Transverse colon (tissue), 4 donors: ENCODE results near the gene SPCS1. TPM values are rescaled to one million over a fixed set of nuclear protein-coding genes. Genes with fewer than 3 reads are reported as not detected.
A peak's percentile ranks its signal among the peaks of the same experiment; 100 is the strongest.
"Not testable (repeated sequence)": the region's sequence is repeated elsewhere in the genome, so short reads cannot be mapped to it uniquely, and the experiment has no call there.

Experiments
- DNase-seq: peaks from one replicate; pipeline ENCODE4 v3.0.0-alpha.2; 2019
- H3K27ac ChIP-seq, 4 donors: fragments of 200-600 bp; sonication (generic); 2 replicates each; pipeline ENCODE4 v1.5.1; 2016 to 2018; ENCODE audit warnings: inconsistent platforms in 4 of 4
- H3K27me3 ChIP-seq: fragments of 200-600 bp; sonication (generic); 2 replicates; pipeline ENCODE4 v1.5.1; 2017; ENCODE audit warnings: inconsistent platforms
- H3K36me3 ChIP-seq, 4 donors: fragments of 200-600 bp; sonication (generic); 2 replicates each; pipeline ENCODE4 v1.5.1; 2017 to 2019; ENCODE audit warnings: inconsistent platforms in 4 of 4
- H3K4me1 ChIP-seq, 4 donors: fragments of 200-600 bp; sonication (generic); 2 replicates each; pipeline ENCODE4 v1.5.1; 2017 to 2020; ENCODE audit warnings: inconsistent platforms in 4 of 4
- H3K4me3 ChIP-seq, 4 donors: fragments of 200-600 bp; sonication (generic); 1 replicate in 1 of 4; 2 replicates in 3 of 4; pipeline versions ENCODE4 v1.5.1 to v1.6.1; 2017 to 2019; ENCODE audit warnings: inconsistent platforms in 4 of 4
- H3K9me3 ChIP-seq, 2 donors: fragments of 200-600 bp; sonication (generic); 2 replicates each; pipeline ENCODE4 v1.5.1; 2017 to 2019; ENCODE audit warnings: inconsistent platforms in 2 of 2
- EP300 ChIP-seq: sonication (generic); formaldehyde crosslinking; IDR thresholded peaks from one replicate; pipeline ENCODE4 v1.6.1; 2017; ENCODE audit warnings: antibody characterized with exemption, low read depth
- POLR2A ChIP-seq: fragments of 450-650 bp; IDR thresholded peaks from one replicate; pipeline ENCODE4 v1.6.1; 2016; ENCODE audit warnings: antibody characterized with exemption, mild to moderate bottlenecking, moderate library complexity
- POLR2AphosphoS5 ChIP-seq, 3 donors: sonication (generic); formaldehyde crosslinking; IDR thresholded peaks; one replicate each; pipeline ENCODE4 v1.6.1; 2016; ENCODE audit warnings: antibody characterized with exemption in 3 of 3
- WGBS, 2 donors: methylation state at CpG; one replicate each; pipeline ENCODE4 v1.1.5; 2018; ENCODE audit warnings: low coverage in 1 of 2; 5-methylcytosine and 5-hydroxymethylcytosine counted together
- in situ Hi-C, 4 donors: fragments of 200-750 bp; cut with MboI; loops; one replicate each; pipeline versions ENCODE4 v1.15.0 to v1.15.1; 2017; ENCODE audit warnings: low sequenced_read_pairs in 3 of 4, low pct_ligation_motif_present in 1 of 4, low pct_unique_long_range_greater_than_20kb in 1 of 4
- intact Hi-C: fragments of 100-400 bp; cut with DNase I; formaldehyde crosslinking; loops from one replicate; pipeline ENCODE4 v1.15.1; 2023; ENCODE audit warnings: low total_unique reads
- total RNA-seq, 4 donors: library from RNA; depleted of rRNA; stranded (reverse); fragments of >200 nt; gene quantifications; one replicate each; pipeline ENCODE4 v1.1.0, GENCODE V29; 2016
- TF ChIP-seq, protein P1 (sequence below), 5 experiments: fragments of 200-600 bp in 3 of 5; fragments of 450-650 bp in 2 of 5; sonication (generic) in 3 of 5; IDR thresholded peaks; 1 replicate in 2 of 5; 2 replicates in 3 of 5; pipeline ENCODE4 v1.5.1; 2016 to 2017; ENCODE audit warnings: antibody characterized with exemption in 5 of 5, inconsistent platforms in 3 of 5, mild to moderate bottlenecking in 2 of 5, moderate library complexity in 1 of 5

Gene SPCS1
- total RNA-seq, 4 donors from 2014 or later = 24.3 to 120 (median 70.5) TPM

DNA sequence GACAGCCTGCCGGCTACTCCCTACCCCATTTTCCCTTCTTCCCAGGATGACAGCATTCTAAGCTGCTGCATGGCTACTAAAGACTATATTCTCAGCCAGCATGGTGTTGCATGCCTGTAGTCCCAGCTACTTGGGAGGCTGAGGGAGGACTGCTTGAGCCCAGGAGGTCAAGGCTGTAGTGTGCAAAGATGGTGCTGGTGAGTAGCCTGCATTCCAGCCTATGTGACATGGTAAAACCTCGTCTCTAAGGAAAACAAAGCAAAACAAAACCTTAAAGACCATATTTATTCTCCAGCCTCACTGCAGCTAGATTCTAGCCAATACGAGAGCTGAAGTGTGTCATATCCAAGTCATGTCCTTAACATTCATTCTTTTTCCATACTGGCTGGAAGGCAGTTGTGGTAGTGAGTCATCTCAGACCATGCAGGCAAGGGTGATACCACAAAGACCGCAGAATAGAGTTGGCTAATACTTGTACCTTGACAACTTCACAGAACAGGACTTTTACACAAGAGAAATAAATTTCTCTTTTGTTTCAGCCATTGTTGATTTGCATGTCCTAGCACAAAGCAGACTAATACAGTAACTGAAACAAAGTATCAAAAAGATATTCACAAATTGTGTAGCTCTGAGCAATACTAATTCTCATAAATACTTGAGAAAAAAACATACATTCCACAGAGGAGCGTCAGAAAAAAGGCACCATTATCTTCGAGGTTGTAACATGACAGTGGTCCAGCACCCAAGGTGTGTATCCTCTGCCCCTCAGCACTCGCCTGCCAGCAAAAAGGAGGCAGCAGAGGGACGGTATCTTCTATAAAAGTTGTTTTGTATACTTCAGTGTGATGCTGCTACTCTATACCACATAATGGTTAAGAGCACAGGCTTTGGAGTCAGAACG is 35.0 kb upstream of the SPCS1 start:
- WGBS, 2 donors = 71 to 76% methylated on average over 9 of the region's 9 CpGs
- intact Hi-C loops = no loop called here
- Histone ChIP-seq H3K27ac (peak overlapping the region; percentile 41 to 71 (median 54)), H3K9me3 (no peaks in the 10 kb centered on the region), H3K4me1 (peaks cover 0 to 15% (median 5%) of the 10 kb centered on the region in 4 donors), H3K36me3 (peaks cover 0 to 41% (median 17%) of the 10 kb centered on the region in 4 donors), H3K27me3 (no peaks in the 10 kb centered on the region), H3K4me3 (no peak overlapping the region)
- in situ Hi-C loops = no loop called here
- no peak for DNase-seq
- peak in 1 of 3 donors; percentile 33 for TF ChIP-seq POLR2AphosphoS5 (IDR thresholded peaks at IDR 0.05)
- no peak for TF ChIP-seq POLR2A
- TF ChIP-seq, protein P1, sequence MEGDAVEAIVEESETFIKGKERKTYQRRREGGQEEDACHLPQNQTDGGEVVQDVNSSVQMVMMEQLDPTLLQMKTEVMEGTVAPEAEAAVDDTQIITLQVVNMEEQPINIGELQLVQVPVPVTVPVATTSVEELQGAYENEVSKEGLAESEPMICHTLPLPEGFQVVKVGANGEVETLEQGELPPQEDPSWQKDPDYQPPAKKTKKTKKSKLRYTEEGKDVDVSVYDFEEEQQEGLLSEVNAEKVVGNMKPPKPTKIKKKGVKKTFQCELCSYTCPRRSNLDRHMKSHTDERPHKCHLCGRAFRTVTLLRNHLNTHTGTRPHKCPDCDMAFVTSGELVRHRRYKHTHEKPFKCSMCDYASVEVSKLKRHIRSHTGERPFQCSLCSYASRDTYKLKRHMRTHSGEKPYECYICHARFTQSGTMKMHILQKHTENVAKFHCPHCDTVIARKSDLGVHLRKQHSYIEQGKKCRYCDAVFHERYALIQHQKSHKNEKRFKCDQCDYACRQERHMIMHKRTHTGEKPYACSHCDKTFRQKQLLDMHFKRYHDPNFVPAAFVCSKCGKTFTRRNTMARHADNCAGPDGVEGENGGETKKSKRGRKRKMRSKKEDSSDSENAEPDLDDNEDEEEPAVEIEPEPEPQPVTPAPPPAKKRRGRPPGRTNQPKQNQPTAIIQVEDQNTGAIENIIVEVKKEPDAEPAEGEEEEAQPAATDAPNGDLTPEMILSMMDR (IDR thresholded peaks at IDR 0.05) = no peak

DNA sequence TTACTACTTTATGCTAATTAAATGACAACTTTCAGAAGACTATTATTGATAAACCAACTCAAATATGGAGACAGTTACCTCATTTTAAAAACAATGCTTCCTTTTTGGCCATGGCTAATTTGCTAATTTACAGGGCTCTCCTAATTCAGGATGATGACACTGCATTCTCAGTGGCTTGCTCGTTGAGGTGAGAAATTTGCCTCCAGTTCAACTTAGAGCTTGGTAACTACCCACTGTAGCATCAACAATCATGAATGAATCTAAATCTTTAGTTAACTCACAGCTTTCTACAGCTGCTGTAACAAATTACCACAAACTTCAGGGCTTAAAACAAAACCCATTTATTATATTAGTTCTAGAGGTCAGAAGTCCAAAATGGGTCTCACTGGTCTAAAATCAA is 34.2 kb upstream of the SPCS1 start:
- H3K4me1 ChIP-seq = peaks cover 0 to 15% (median 5%) of the 10 kb centered on the region in 4 donors
- DNase-seq = no peak
- intact Hi-C loops (no loop called here), in situ Hi-C loops (no loop called here)
- H3K9me3 ChIP-seq = no peaks in the 10 kb centered on the region
- 24 to 73% methylated on average over 1 of the region's 1 CpG for WGBS, 2 donors
- H3K27me3 ChIP-seq = no peaks in the 10 kb centered on the region
- peaks cover 0 to 40% (median 19%) of the 10 kb centered on the region in 4 donors for H3K36me3 ChIP-seq
- TF ChIP-seq POLR2AphosphoS5 (IDR thresholded peaks at IDR 0.05) = no peak
- TF ChIP-seq, protein P1 (IDR thresholded peaks at IDR 0.05) = no peak
- H3K27ac ChIP-seq = peak overlapping the region in 3 of 4 donors; percentile 43 to 71 (median 63)
- no peak overlapping the region for H3K4me3 ChIP-seq

DNA sequence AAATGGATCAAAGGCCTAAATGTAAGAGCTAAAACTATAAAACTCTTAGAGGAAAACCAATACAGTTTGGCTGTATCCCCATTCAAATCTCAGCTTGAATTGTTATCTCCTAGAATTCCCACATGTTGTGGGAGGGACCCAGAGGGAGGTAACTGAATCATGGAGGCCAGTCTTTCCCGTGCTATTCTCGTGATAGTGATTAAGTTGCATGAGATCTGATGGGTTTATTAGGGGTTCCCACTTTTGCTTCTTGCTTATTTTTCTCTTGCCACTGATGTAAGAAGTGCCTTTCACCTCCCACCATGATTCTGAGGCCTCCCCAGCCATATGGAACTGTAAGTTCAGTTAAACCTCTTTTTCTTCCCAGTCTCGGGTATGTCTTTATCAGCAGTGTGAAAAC is 29.7 kb upstream of the SPCS1 start:
- peaks cover 0 to 23% (median 7%) of the 10 kb centered on the region in 4 donors for H3K4me1 ChIP-seq
- in situ Hi-C loops, DNase-seq, intact Hi-C loops, H3K4me3 ChIP-seq, H3K9me3 ChIP-seq, H3K27ac ChIP-seq, H3K27me3 ChIP-seq: not testable (repeated sequence)
- WGBS, 2 donors = 58 to 100% methylated on average over 2 to 3 of the region's 3 CpGs
- peaks cover 0 to 59% (median 26%) of the 10 kb centered on the region in 4 donors for H3K36me3 ChIP-seq

DNA sequence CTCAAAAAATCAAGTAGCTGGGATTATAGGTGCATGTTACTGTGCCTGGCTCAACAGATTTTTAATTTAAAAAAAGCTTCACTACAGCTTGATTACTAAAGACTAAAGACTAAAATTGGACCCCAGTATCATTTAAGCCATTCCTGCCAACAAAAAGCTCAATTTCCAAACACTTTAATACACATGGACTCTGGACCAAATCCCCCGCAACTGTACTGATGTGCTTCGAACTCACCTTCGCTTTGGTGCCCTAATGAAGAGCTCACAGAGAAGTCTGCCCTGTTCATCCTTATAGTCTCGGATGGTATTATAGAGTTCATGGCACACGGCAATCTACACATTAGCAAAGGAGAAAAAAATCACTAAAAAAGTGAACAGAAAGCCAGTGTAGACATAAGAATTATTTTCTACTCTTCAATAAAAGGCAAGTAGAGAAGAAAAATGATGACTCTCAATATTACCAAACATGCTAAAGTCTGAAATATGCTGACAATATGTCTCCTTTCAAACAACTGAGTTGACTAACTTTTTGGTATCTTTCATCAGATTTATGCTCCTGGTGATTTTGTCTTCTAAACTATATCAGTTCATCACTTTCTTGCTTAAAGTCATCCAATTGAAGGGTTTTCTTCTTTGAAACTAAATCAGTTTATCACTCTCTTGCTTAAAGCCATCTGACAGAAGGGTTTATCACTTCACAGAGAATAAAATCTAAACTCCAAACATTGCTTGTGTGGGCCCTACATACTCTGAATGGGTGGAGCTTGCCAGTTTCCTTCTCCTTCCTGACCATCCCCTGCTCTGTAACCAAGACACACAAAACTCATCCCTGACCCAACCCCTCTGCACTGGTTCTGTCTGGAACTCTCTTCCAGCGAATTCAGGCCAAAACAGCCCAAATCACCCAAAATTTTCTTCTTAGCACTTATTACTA is 27.4 kb upstream of the SPCS1 start:
- Histone ChIP-seq H3K4me3 (no peak overlapping the region), H3K9me3 (no peaks in the 10 kb centered on the region), H3K27ac (no peak overlapping the region), H3K27me3 (no peaks in the 10 kb centered on the region), H3K36me3 (peaks cover 0 to 49% (median 22%) of the 10 kb centered on the region in 4 donors), H3K4me1 (peaks cover 0 to 29% (median 8%) of the 10 kb centered on the region in 4 donors)
- WGBS, 2 donors = 95 to 96% methylated on average over 6 of the region's 6 CpGs
- intact Hi-C loops (no loop called here), in situ Hi-C loops (no loop called here)
- DNase-seq = no peak
- TF ChIP-seq EP300 = no peak
- no peak for TF ChIP-seq POLR2AphosphoS5 (IDR thresholded peaks at IDR 0.05)
- no peak for TF ChIP-seq POLR2A
- TF ChIP-seq, protein P1 (IDR thresholded peaks at IDR 0.05) = no peak
